ENCODE measurements around the gene CHURC1.

CHURC1 gene

DNA sequence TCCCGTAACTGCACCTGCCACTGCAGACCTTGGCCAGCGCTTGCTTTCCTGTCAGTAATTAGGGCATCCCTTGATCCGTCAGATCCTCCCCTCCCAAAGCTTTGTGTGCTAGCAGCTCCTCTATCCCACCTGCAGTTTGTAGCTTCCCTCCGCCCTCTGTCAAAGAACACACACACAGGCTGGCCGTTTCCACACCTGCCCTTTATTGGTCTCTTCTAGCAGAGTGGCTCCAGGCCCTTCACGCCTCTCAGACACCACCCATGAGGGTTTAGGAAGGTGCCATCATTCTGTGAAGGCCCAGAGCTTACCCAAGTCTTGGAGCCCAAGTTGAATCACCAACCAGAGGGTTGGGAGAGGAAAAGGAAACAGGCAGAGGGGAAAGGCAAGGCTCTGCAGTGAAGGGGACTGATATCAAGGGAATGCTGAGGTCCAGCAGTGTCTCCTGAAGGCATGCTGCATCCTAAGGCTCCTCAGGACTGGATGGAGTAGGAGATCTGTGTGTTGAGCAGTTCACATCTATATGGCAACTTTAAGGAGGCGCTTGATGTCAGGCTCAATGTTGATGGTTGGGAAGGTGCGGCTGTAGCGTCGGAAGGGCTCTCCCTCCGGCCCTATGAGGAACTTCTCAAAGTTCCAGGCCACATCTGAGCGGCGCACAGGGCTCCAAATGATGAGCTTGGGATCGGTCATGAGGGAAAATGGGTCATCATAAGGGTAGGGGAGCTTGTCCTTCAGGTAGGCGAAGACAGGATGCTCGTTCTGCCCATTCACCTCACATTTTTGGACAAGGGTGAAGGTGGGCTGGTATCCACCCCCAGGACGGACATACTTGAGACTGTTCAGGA is 24.9 kb downstream of the CHURC1 start:
- no peak for DNase-seq (ENCODE audit: low spot score)

DNA sequence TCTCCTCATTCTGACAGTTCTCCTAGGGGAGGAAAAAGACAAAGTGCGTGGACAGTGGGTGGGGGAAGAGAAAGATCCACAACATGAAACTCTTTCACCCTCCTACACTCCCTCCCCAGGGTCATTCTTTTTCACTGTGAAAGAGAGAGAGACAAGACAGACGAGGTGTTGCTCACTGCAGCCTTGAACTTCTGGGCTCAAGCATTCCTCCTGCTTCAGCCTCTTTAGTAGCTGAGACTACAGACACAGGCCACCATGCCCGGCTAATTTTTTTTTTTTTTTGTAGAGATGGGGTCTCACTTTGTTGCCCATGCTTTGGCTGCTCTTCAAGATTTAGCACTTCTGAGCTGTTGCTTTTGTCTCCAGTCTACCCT is 25.5 kb downstream of the CHURC1 start:
- DNase-seq (ENCODE audit: low spot score), result no peak

DNA sequence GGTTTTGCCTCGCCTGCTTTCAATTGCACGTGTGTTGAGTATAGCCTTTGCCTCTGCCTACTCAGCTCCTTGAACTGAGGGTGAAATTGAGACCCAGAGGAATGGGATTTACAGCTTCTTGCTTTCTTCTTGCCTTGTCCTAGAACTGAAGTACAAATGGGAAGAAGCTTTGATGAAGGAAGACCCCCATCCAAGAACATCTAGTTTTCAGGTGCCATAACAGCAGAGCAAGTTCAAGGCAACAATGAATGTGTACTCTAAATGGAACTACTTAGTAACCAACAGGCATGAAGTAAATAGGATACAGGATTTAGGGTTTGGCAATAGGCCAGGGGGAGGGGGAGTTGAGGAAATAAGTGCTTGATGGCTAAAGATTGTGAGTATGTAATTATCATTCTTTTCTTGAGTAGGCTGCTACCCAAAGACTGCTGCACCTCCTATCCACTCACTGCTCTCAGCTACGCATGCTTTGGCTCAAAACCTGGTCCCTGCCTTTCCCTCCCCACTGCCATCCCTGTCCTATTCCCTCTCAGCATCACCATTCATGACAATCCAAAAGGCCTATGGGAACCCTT is 26.2 kb downstream of the CHURC1 start:
- no peak for DNase-seq (ENCODE audit: low spot score)

DNA sequence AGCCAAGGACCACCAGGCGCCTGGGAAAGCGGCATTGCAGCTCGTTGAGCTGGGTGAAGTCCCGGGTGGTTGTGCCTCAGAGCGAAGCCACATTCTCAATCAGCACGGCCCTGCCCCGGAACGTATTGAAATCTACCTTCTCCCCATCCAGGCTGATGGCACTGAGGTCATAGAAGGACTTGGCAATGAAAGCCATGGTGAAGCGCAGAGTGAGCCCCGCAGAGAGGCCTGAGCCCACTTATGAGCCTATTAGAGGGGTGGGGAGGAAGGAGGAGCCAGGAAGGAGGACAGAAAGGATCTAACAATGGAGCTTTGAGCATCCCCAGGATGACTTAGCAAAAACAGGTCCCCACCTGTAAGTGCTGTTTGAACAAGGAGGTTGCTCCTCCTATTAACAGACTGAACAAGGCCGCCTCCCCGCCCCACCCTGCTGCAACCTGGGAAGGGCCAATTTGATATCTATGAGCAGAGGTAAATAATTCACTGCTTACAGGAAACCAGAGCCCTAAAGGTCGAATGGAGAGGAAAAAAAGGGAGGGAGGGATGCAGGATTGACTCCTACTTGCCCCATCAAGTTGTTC is 28.4 kb downstream of the CHURC1 start, which contains the start of gene GPX2:
TSS of gene GPX2 (minus strand) at position 215 of the 581 bp plus-strand sequence. CDS start at position 196, 19 bp downstream.
- DNase-seq (ENCODE audit: low spot score), result peak; percentile 43

DNA sequence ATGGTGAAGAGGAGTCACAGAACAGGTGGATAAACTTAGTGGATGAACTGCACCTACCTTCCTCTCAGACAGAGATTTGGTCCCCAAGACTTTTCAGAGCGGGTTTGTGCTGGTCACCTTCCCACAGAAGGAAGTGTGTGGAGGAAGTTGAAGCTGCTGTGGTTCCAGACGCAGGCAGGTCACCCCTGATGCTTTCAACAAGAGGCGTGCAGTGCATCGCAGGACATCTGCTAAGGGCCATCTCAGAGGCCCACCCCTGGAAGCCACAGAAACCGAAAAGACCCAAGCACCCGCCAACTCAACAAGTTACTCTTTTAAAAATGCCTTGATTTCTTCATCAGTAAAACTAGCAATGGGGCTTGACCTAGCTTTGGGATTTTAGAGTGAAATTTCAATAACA is 29.3 kb downstream of the CHURC1 start:
- DNase-seq (ENCODE audit: low spot score), result no peak

DNA sequence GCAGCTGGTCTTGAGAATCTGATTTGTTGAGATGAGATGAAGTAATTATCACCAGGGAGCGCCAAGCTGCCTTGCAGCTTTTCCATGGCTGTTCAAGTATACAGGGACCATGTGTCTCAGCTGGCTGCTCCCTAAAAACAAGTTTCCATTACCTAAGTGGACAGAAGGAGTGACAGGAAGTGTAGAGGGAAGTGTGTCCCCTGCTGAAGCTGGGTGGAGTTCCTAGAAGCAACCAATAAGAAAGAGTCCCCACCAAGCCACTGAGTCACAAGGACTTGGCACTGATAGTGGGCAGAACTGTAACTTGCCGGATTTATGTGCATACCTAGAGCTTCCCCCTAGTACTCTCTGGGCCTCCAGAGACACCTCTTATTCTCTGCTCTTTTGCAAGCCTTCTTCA is 29.8 kb downstream of the CHURC1 start:
- DNase-seq (ENCODE audit: low spot score), result no peak

DNA sequence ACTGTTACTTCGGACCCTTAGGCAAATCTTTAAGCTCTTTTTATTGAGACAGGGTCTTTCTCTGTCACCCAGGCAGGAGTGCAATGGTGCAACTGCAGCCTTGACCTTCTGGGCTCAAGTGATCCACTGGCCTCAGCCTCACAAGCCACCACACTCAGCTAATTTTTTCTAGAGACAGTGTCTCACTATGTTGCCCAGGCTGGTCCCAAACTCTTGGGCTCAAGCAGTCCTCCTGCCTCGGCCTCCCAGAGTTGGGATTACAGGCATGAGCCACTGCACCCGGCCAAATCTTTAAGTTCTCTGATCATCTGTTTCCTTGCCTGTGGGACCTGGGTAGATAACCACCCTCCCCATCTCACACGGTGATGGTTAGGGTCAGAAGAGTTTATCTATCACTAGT is 30.6 kb downstream of the CHURC1 start:
- no peak for DNase-seq (ENCODE audit: low spot score)

DNA sequence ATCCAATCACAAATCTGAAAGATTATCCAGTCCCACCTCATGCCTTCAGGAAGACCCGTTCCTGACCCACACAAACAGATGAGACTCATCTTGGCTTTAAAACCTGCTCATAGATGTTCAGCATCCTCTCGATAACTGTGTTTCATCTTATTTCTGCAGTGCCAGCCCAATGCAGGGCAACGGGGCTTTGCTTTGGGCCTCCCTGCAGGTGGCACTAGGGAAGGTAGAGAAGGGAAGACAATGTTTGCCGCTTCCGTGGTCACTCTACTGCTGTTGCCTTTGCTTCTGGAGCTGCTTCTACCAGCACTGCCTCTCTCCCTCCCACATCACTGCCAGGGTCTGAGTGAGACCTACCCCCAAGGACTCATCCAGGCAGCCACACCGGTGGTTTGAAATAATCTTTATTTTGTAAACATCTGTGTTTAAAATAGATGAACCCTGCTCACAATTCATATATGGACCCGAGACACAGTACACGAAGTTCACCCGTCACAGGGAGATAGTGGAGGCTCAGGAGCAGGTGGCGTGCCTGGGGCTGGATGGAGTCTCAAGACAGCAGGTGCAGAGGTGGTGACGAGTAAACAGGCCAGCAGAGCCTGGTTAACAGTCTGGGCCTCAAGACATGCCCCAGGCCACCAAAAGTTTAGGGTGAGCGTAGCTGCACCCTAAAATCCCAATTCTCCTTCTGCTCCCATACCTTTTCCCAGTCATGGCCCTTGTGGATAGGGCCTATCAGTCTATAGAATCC is 31.4 kb downstream of the CHURC1 start:
- no peak for DNase-seq (ENCODE audit: low spot score)

DNA sequence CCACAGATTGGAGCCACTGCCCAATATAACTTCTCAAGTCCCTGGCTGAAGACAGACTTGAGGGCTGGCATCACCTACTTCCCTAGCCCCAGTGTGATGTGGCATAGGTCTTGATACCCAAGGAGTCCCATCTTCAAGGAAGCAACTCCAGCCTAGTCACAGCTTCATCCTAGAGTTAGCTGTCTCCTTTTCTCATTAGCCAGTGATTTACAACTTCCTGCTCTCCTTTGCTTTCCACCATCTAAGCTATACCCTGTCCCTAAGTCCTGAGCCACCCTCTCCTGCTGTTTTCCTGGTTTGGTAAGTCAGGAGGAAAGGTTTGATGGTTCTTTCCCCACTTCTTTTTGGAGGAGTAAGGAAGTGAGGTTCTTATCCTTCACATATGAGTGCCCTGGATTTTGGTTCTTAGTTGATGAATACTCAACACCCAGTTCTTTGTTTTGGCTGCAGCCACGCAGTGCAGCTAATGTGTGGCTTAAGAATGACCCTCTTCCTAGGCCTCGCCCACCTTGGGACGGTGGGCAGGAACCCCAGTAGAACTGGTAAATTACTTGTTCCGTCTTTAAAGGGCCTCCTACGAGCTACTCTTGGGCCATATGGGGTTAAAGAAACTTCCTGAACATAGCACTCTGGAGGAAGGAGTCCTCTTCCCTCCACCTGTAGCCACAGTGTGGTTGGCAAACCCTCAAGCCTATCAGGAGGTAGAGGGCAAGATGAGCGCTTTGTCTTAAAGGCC is 32.2 kb downstream of the CHURC1 start:
- DNase-seq (ENCODE audit: low spot score), result no peak

DNA sequence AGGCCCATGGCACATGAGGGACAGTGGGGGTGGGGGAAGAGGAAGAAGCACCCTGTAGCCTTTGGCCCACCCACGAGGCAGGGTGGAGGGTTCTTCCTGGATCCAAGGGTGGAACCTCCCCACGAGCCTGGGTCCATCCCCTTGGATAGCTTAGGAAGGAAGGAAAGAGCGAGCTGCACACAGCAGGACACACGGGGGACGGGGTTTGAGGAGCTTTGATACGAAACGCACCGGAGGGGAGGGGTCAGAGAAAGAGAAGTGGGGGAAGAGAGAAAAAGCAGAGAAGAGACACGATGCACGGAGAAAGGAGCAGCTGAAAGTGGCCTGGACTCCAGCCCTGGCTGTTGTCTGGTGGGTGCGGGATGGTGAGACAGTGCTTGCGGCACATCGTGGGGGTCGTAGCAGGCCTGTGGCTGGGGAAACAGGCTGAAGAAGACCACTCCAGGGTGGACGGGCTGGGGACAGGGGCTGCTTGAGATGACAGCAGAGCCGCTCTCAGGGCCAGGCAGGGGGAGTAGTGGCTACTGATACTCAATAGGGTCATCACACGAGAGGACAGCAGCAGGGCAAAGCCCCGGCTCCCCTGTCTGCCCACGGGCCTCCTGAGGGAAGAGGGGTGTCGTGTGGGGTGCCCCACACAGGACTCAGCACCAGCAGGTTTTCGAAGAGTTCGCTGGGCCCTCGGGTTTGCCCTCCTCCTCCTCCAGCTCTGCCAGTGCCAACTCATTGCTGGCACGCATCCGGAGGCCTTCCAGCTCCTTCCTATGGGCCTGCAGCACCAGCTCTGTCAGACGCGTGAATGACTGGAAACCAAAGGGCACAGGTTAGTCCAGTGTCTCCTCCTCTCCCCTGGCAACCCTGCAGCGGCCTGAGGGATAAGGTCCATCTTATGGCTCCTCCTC is 33.7 kb downstream of the CHURC1 start:
- DNase-seq (ENCODE audit: low spot score), result no peak

DNA sequence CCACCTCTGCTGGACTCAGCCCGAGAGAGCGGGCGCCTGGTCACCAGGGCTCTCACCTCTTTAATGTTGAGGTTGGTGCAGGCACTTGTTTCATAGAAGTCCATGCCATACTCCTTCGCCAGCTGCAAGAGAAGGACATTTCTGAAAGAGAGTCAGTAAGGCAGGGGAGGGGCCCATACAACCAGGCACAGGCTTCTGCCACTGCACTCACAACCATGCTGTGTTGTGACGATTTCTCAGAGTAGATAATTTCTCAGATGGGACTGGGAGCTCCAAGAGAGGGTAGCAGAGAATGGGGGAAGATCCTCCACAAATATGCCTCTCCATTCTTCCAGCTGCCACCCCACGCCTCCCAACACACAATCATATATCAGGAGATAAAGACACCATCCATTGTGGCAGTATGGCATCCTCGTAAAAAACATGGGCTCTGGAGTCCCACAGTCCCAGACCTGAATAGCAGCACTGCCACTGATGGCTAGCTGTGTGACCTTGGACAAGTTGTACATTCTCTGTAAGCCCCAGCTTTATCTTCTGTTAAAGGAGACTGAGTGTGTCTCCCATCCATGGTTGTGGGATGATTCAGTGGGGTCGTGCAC is 34.5 kb downstream of the CHURC1 start:
- no peak for DNase-seq (ENCODE audit: low spot score)

DNA sequence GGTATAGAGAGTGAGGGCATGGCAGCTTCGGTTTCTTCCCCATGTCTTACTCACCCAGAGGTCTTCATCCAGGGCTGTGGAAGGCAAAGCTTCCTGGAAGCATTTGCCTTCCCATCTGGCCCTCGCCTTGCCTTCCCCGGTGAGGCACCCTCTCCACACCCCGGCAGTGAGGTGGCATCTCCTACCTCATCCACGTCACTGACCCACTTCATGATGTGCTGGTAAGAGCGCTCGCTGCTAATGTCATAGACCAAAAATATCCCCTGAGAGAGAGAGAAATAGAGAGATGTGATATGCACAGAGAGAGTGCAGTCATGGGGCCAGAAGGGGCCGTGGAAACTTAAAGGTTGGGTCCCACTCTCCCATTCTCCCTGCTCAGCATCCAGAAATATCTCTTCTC is 36.6 kb downstream of the CHURC1 start:
- DNase-seq (ENCODE audit: low spot score), result no peak

DNA sequence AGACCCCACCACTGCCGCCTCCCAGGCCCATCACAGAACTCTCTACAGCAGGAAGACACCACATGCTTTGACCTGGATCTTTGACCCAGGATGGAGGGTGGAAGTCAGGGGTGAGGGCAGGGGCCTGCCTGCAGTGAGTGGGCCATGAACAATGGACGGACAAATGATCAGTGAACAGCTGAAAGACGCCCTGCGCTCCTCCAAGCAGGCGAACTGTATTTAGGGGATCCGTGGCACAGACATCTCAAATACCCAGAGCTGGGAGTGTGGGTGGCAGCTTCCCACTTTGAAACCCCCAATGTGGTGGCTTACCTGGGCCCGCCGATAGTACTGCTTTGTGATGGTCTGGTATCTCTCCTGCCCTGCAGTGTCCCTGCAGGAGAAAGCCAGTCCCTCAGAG is 37.0 kb downstream of the CHURC1 start:
- no peak for DNase-seq (ENCODE audit: low spot score)

DNA sequence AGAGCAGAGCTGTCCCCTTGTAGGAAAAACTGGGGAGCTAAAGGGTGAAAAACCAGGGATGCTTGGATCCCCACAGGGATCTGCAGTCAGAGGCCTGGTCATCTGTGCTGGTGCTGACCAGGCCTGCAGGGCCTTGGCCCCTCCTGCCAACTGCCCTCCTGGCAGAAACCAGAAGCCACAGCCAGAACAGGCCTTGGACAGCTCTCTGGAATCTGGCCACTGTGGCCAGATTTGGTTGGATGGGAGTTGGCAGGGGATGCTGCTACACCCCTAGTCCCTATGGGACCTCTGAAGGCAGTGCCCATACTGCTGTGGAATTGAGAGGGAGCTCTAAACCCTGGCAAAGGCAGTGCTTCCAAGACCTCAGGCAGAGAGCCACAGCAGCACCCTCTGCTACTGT is 37.5 kb downstream of the CHURC1 start:
- DNase-seq (ENCODE audit: low spot score), result no peak

DNA sequence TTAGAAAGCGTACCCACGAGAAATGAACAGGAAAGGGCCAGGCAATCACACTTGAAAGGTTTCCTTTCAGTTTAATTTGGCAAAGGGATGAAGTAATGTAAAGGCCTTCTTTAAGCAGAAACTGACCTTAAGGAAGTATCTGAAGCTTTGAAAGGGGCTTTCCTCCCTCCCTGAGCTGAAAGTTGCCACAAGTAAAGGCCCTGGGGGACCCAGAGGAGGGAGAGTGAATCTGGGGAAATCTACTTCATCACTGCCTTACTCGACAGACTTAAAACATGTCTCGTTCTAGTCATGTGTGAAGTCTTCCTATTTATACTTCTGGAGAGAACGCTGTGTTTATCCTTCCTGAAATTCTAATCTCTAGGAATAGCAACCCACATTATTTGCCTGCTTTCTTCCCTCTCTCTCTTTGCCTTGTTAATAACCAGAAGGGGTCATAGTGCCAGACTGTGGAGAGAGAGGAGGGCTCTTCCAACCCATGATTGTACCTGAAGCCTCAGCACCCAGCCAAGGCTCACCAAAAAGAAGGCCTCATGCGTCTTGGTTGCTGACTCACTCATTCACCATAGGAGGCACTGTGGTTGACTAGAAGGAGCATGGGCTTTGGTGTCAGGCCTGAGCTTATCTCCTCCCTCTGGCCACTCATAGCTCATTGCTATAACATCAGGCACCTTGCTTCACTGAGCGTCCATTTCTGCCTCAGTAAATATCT is 38.5 kb downstream of the CHURC1 start:
- DNase-seq (ENCODE audit: low spot score), result no peak

DNA sequence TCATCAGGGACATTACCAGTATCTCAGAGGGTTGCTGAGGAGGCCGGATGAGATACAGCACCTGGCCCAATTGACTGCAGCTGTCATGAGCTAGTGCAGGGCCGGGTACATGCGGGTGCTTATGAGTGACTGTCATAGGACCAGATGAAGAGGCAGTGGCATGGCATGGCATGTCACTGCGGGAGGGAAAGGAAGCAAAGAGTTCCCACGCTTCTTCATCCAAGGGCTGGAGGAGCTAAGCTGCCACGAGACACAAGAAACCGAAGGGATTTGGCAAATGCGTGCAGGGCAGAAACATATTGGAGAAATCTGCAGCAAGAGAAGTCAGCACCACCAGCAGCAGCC is 39.0 kb downstream of the CHURC1 start:
- DNase-seq (ENCODE audit: low spot score), result no peak

DNA sequence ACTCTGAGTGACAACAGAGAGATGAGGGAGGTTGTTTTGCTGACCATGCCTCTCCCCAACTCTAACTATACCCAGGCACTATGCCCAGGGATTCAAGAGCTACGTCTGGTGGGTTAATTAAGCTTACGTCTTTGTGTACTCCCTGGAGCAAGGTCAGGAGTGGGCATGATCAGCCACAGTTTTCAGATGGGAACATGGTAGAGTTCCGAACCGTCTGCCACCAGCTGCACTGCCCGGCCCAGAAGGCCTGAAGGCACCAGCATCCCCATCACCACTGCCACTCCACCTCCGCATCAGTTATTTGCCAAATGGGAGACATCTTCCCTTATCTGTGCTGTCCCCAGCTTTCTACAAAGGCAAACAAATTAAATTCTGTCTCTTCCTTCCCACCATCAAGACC is 39.4 kb downstream of the CHURC1 start:
- DNase-seq (ENCODE audit: low spot score), result no peak

DNA sequence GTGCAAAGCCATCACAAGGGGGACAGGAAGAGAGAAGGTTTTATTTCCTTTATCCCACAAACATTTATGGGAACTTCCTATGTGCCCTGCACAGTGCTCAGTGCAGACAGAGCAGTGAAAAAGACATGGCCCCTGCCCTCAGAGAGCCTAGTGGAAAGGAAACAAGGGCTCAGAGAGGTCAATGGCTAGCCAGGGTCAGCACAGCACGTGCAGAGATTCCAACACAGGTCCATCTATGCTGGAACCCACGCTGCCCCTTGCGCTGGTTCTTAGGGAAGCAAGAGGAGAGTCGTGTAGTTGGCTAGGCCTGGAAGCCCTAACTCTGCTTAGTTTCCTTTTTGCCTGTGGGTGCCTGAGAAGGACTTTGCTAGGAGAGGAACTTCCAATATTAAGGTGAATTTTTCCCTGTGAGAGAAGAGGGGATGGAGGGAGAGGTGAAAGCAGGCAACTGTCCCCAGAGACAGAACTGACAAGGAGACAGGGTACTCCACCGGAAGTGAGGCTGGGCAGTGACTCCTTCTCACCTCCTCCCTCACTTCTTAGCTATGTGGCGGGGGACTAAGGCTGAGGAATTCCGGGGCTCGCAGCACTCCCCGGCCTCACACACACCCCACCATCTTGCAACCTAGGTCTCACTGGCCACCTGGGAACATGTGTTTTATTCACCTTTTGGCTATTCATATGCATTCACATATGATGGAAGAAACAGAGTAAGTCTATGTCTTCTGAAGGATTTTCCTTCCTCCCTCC is 40.4 kb downstream of the CHURC1 start:
- DNase-seq (ENCODE audit: low spot score), result no peak

DNA sequence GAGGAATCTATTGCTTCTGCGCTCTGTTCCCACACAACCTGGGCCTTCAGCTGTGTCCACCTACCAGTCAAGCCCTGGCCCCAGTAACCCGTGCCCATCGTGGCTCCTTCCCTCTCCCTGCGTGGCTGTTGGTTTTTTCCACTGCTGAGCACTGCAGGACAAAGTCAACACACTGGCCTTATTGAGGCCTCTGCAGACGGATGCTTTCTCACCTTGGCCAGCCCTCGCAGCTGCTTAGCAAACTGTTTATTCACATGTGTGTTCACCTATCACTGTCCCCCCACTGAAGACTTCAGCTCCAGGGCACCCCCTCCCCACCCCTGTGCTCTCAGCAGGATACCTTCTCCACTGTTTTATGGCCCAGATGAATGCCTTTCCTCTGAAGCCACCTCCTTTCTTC is 41.0 kb downstream of the CHURC1 start:
- peak; percentile 15 for DNase-seq (ENCODE audit: low spot score)

Measured in HuH-7 (cell line).